Immature natural killer cell (primary cell): ENCODE results near the gene INVS. TPM values are rescaled to one million over a fixed set of nuclear protein-coding genes. Genes with fewer than 3 reads are reported as not detected.
A peak's percentile ranks its signal among the peaks of the same experiment; 100 is the strongest.
"Not testable (repeated sequence)": the region's sequence is repeated elsewhere in the genome, so short reads cannot be mapped to it uniquely, and the experiment has no call there.

ENCODE experiments used
- DNase-seq, 3 donors: peaks; one replicate each; pipeline ENCODE4 v3.0.0; 2022; ENCODE audit warnings: mixed read lengths in 1 of 3
- H3K27ac Mint-ChIP-seq, 6 donors: one replicate each; pipeline ENCODE4 v1.8.0; 2020; ENCODE audit warnings: mixed read lengths in 6 of 6, mild to moderate bottlenecking in 5 of 6, inconsistent platforms in 4 of 6, moderate library complexity in 3 of 6
- H3K27me3 Mint-ChIP-seq, 3 donors: one replicate each; pipeline ENCODE4 v1.8.0; 2020 to 2021; ENCODE audit warnings: low read depth in 3 of 3, mild to moderate bottlenecking in 3 of 3, mixed read lengths in 3 of 3, moderate library complexity in 3 of 3, inconsistent platforms in 1 of 3
- H3K36me3 Mint-ChIP-seq, 3 donors: one replicate each; pipeline ENCODE4 v1.8.0; 2020; ENCODE audit warnings: mixed read lengths in 3 of 3, inconsistent platforms in 2 of 3, mild to moderate bottlenecking in 2 of 3
- H3K4me1 Mint-ChIP-seq, 2 donors: one replicate each; pipeline ENCODE4 v1.8.0; 2020; ENCODE audit warnings: inconsistent platforms in 2 of 2, mild to moderate bottlenecking in 2 of 2, mixed read lengths in 2 of 2, moderate library complexity in 1 of 2
- H3K4me3 Mint-ChIP-seq, 5 donors: one replicate each; pipeline ENCODE4 v1.8.0; 2020; ENCODE audit warnings: mild to moderate bottlenecking in 5 of 5, mixed read lengths in 5 of 5, inconsistent platforms in 3 of 5, moderate library complexity in 3 of 5
- H3K9me3 Mint-ChIP-seq, 6 donors: one replicate each; pipeline ENCODE4 v1.8.0; 2020; ENCODE audit warnings: mild to moderate bottlenecking in 6 of 6, mixed read lengths in 6 of 6, inconsistent platforms in 4 of 6, moderate library complexity in 3 of 6
- polyA plus RNA-seq, 3 donors: library from polyadenylated mRNA; unstranded; fragments of 300-500 nt; fragmentation: Illumina TruSeq; gene quantifications; one replicate each; pipeline ENCODE4 v1.2.3, GENCODE V29; 2021

INVS gene
- polyA plus RNA-seq, 3 donors from 2014 or later, result 3.4 to 12.6 (median 4.9) TPM

DNA sequence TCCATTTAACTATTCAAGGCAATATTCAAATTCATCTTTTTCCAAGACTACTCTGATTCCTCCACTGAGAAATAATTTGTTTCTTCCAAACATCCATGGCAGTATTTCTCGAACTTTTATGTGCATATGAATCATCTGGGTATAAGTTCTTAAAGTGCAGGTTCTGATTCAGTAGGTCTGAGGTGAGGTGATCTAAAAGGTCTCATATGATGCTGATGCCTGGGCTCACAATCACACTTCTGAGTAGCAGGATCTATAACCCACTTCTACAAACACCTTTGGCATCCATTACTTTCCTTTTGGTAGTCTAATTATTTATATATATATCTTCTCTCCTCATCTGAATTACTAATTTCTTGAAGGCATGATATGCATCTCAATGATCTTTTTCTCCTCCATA is 7.4 kb upstream of the INVS start:
- Mint-ChIP-seq H3K4me1 (peaks cover 45 to 82% of the 10 kb centered on the region in 2 donors), H3K9me3 (no peaks in the 10 kb centered on the region), H3K27ac (no peak overlapping the region), H3K4me3 (no peak overlapping the region), H3K27me3 (no peaks in the 10 kb centered on the region), H3K36me3 (no peaks in the 10 kb centered on the region)
- no peak for DNase-seq

DNA sequence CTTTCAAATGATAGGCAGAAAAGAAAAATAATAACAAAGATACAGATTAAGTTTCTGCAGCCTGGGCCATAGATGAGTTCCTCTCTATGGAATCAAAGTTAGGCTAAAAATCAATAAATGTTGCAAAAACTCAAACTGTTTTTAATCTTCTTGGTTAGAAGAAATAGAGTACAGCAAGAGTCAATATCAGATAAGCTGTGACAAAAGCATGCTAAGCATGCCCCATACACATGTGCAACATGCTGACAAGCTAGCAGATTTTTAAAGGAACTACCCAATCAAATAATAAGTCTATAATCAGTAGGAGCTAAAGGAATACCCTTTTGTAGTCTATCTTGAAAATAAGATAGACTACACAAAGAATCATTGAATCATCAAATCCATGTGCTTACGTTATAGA is 7.0 kb upstream of the INVS start:
- H3K36me3 Mint-ChIP-seq, result no peaks in the 10 kb centered on the region
- no peak for DNase-seq
- H3K4me3 Mint-ChIP-seq, result no peak overlapping the region
- peak overlapping the region in 1 of 6 donors; percentile 17 for H3K27ac Mint-ChIP-seq
- no peaks in the 10 kb centered on the region for H3K9me3 Mint-ChIP-seq
- H3K27me3 Mint-ChIP-seq, result no peaks in the 10 kb centered on the region
- peaks cover 43 to 82% of the 10 kb centered on the region in 2 donors for H3K4me1 Mint-ChIP-seq

DNA sequence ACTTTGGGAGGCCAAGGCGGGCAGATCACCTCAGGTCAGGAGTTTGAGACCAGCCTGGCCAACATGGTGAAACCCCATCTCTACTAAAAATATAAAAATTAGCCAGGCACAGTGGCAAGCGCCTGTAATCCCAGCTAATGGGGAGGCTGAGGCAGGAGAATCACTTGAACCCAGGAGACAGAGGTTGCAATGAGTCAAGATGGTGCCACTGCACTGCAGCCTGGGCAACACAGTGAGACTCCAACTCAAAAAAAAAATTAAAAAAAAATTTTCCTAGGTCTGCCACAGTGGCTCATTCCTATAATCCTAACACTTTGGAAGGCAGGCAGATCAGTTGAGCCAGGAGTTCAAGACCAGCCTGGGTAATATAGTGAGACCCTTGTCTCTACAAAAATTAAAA is 4.6 kb upstream of the INVS start:
- not testable (repeated sequence) for DNase-seq, H3K4me3 Mint-ChIP-seq, H3K36me3 Mint-ChIP-seq, H3K9me3 Mint-ChIP-seq, H3K27me3 Mint-ChIP-seq, H3K27ac Mint-ChIP-seq
- H3K4me1 Mint-ChIP-seq, result peaks cover 38 to 81% of the 10 kb centered on the region in 2 donors

DNA sequence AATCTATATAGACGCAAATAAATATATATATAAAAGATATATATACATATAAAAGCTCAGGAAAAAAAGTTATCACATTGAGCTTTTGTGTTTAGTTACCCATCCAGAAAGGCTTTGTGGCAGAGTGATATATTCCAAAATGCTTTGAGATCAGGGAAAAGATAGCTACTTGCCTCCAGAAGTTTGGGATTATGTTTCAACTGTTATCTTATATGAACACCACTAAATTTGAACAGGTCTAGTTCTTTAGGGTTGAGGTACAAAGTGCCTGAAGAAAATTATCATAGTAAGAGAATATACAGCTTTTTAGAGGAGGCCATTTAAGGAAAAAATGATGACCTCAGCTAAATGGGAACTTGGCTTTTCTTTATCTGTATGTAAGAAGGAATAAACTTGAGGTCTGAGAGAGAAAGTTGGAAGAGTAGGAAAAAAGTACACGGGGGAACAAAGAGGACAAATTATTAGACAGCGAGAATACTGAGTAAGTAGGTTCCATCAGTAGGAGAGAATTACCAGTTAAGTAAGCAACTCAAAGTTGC is 2.6 kb upstream of the INVS start:
- Mint-ChIP-seq H3K27ac (peak overlapping the region in 4 of 6 donors; percentile 22 to 71 (median 34)), H3K36me3 (no peaks in the 10 kb centered on the region), H3K27me3 (peaks cover 0 to 6% (median 3%) of the 10 kb centered on the region in 3 donors), H3K9me3 (no peaks in the 10 kb centered on the region), H3K4me1 (peaks cover 47 to 84% of the 10 kb centered on the region in 2 donors), H3K4me3 (peak overlapping the region in 4 of 5 donors; percentile 1 to 53 (median 32))
- no peak for DNase-seq

DNA sequence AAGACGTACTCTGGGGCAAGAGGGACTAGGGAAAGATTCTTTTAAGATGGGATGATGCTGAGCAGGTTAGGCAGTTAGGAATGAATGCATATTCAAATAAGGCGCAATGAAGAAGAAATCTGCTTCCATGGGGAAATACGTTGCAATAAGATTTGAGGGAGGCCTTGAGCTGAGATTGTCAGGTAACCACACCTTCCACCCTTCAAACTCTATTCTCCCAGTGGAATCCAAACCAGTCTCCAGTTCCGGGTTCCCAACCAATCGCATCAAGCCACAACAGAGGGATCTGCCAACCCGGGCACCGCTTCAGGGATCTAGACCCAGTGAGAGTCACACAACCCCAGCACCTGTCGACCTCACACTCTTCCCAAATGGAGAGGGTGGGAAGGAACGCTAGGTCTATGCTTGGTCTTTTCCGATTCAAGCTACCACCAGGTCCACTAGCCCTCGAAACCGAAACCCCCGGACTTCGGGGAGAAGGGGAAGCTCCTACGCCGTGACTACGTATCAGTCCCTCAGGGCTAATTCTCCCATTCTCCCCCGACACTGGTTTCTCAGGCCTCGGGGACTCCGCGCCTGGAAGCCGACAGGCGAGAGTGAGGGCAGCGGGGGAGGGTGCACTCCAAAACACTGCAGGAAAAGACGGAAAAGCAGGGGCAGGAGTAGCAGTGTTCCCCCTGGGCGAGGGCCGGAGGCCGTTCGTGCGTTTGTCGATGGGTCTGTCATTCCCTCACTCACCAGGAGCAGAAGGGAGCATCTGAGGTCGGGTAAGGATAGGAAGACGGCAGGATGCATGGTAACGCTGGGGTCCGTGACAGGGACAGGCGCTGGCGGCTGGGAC is 777 bp upstream of the INVS start:
- DNase-seq, result peak; percentile 46 to 50 (median 48)
- peaks cover 43 to 66% of the 10 kb centered on the region in 2 donors for H3K4me1 Mint-ChIP-seq
- no peaks in the 10 kb centered on the region for H3K9me3 Mint-ChIP-seq
- peak overlapping the region; percentile 94 to 99 (median 99) for H3K27ac Mint-ChIP-seq
- no peaks in the 10 kb centered on the region for H3K36me3 Mint-ChIP-seq
- H3K4me3 Mint-ChIP-seq, result peak overlapping the region; percentile 99 to 100 (median 100)
- peaks cover 0 to 6% (median 3%) of the 10 kb centered on the region in 3 donors for H3K27me3 Mint-ChIP-seq

DNA sequence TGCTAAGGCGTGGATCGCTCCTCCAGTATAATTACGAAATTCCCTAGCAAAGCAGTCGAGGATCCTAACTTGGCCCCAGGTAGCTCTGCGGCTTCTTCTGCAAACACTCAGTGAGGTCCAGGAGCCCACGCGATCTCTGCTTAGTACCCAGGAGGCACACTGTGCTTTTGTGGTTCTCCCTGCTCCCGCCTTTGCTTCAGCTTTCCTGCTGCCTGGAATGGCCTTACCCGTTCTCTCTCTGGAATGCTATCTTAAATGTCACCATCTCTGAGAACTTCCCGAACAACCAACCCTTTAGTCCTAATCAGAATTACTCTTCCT is 639 bp downstream of the INVS start:
- H3K4me3 Mint-ChIP-seq, result peak overlapping the region; percentile 99 to 100 (median 100)
- H3K9me3 Mint-ChIP-seq, result no peaks in the 10 kb centered on the region
- DNase-seq, result no peak
- H3K4me1 Mint-ChIP-seq, result peaks cover 35 to 54% of the 10 kb centered on the region in 2 donors
- H3K27me3 Mint-ChIP-seq, result peaks cover 0 to 6% (median 3%) of the 10 kb centered on the region in 3 donors
- no peaks in the 10 kb centered on the region for H3K36me3 Mint-ChIP-seq
- peak overlapping the region; percentile 94 to 99 (median 99) for H3K27ac Mint-ChIP-seq

DNA sequence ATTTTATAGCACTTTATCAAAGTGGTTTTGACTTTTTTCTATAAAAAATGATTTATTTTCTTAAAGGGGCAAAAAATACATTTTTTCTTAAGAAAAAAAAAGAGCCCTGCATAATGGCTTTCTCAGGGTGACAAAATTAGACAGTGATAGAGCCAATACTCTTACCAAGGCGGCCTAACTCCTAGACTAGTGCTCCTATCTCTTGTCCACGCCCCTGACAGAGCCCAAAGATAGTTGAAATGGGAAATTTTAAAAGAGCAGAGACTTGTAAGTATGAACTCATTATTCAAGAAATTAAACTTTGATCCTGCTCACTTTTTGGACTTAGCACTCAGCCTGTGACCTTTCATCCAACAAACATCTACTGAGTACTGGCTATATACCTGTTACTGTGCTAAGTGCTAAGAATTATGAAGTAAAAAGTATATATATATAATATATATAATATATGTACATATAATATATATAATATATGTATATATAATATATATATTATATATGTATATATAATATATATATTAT is 1.2 kb downstream of the INVS start:
- H3K9me3 Mint-ChIP-seq, result no peaks in the 10 kb centered on the region
- H3K4me3 Mint-ChIP-seq, result peak overlapping the region; percentile 99 to 100 (median 100)
- H3K27ac Mint-ChIP-seq, result peak overlapping the region; percentile 94 to 99 (median 99)
- no peaks in the 10 kb centered on the region for H3K36me3 Mint-ChIP-seq
- peaks cover 32 to 49% of the 10 kb centered on the region in 2 donors for H3K4me1 Mint-ChIP-seq
- no peak for DNase-seq
- H3K27me3 Mint-ChIP-seq, result peaks cover 0 to 6% (median 3%) of the 10 kb centered on the region in 3 donors

DNA sequence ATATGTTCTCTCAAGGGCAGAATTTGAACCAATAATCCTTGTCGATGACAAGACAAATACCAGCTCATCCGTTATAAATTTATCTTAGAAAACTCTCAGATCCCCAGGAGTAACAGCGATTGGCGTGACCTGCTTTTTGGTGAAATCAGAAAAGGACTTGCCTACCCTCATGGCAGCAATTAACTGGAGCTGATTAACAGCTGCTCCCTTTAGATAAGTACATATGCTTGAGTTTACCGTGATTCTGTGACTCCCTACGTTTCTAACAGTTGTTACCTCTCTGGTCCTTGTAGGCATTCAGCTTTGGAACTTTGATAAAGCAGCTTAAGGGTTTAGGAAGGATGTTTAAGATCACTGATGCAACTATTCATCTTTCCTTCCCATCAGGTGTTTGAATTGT is 2.6 kb downstream of the INVS start:
- Mint-ChIP-seq H3K27ac (no peak overlapping the region), H3K4me1 (peaks cover 25 to 35% of the 10 kb centered on the region in 2 donors), H3K27me3 (peaks cover 0 to 6% (median 3%) of the 10 kb centered on the region in 3 donors), H3K4me3 (no peak overlapping the region), H3K9me3 (no peaks in the 10 kb centered on the region), H3K36me3 (no peaks in the 10 kb centered on the region)
- no peak for DNase-seq

DNA sequence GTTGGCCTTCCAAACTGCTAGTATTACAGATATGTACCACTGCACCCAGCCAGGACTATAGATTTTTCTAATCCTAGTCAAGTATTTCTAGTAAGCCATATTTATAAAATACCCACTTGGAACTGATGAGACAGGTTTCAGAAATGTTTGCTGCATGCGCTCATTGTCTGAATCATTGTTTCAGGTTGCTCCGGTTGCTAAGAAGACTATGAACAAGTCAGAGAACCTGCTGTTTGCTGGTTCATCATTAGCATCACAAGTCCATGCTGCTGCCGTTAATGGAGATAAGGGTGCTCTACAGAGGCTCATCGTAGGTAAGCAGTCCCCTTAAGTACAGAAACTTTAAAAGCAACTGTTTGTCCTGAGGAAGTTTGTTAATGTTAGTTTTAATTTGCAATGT is 5.3 kb downstream of the INVS start:
- Mint-ChIP-seq H3K9me3 (no peaks in the 10 kb centered on the region), H3K27ac (no peak overlapping the region), H3K4me3 (no peak overlapping the region), H3K27me3 (no peaks in the 10 kb centered on the region), H3K36me3 (no peaks in the 10 kb centered on the region), H3K4me1 (peaks cover 10% of the 10 kb centered on the region in 2 donors)
- no peak for DNase-seq

DNA sequence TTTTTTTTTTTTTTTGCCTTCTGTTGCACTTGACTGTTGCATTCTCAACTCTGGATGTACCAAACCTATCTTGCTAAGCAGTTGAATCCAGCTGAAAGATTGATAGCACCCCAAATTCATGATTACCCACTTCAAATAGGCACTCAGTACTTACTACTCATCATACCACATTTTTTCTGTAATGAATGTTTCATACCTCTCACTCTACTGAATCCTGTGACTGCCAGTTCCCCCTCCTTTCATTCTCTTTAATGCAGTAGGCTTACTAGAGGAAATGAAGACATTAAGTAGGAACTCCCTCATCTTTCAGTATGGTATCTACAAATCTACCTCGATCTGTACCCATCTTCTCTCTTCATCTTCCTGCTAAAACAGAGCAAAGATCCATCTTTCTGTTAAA is 6.8 kb downstream of the INVS start:
- H3K9me3 Mint-ChIP-seq, result no peaks in the 10 kb centered on the region
- H3K27me3 Mint-ChIP-seq, result no peaks in the 10 kb centered on the region
- H3K27ac Mint-ChIP-seq, result no peak overlapping the region
- no peak overlapping the region for H3K4me3 Mint-ChIP-seq
- peaks cover 0 to 2% of the 10 kb centered on the region in 2 donors for H3K4me1 Mint-ChIP-seq
- no peak for DNase-seq
- H3K36me3 Mint-ChIP-seq, result peaks cover 0 to 6% (median 0%) of the 10 kb centered on the region in 3 donors

DNA sequence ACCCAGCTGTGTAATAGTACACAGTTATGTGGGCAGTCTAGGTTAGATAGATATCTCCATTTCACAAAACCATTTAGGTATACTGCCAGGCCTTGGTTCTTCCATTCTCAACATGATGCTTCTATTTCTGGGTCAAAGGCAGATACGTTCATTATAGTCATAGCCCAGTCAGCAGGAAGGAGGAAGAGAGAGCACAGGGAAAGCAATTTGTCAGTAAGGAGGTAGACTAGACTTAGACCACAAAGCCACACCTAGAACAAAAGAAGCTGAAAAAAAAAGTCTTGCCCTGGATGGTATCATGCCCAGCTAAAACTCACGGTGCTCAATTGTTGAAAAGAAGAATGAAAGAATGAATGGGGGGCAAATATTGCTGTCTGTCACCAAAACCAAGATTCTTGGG is 7.6 kb downstream of the INVS start:
- Mint-ChIP-seq H3K27ac (no peak overlapping the region), H3K27me3 (no peaks in the 10 kb centered on the region), H3K4me1 (peaks cover 0 to 7% of the 10 kb centered on the region in 2 donors), H3K4me3 (no peak overlapping the region), H3K36me3 (peaks cover 0 to 6% (median 0%) of the 10 kb centered on the region in 3 donors), H3K9me3 (no peaks in the 10 kb centered on the region)
- no peak for DNase-seq

DNA sequence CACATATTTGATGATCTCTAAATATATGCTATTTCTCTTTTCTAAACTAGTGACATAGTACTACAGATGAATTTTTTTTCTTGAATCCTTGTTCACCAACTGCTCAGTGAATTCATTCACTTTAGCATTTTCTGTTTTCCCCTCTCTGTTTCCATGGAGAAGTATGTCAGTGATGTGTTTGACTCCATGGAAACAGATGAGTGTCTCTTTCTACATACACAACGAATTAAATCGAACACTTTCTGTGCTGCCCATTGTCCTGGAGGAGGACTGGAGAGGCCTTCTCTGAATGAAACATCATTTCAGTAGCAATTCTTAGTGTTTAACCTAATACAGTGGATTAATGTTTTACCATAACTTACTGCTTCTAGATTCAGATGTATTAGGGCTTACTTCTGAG is 9.5 kb downstream of the INVS start:
- Mint-ChIP-seq H3K27me3 (no peaks in the 10 kb centered on the region), H3K4me3 (no peak overlapping the region), H3K4me1 (peaks cover 5 to 7% of the 10 kb centered on the region in 2 donors), H3K27ac (no peak overlapping the region), H3K36me3 (peaks cover 0 to 6% (median 0%) of the 10 kb centered on the region in 3 donors), H3K9me3 (no peaks in the 10 kb centered on the region)
- DNase-seq, result no peak

DNA sequence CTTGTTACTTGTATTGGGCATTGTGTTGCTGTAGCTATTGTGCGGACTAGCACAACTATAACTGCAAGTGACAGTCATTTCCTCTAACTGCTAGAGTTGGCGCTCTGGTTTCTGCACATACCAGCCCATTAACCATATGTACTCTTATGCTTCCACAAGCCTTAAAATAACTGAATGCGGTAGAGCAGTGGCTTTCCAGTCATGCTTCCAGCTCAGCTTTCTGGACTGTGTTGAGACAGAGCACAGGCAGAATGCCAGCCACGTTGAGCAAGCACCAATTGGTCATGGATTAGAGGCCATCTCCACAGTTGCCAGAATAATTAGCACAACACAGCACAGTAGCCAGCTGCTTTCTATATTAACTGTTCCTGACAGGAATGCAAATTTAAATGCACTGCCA is 12.2 kb downstream of the INVS start:
- Mint-ChIP-seq H3K27ac (no peak overlapping the region), H3K27me3 (no peaks in the 10 kb centered on the region), H3K4me1 (peaks cover 5 to 7% of the 10 kb centered on the region in 2 donors), H3K36me3 (peaks cover 0 to 12% (median 4%) of the 10 kb centered on the region in 3 donors), H3K9me3 (no peaks in the 10 kb centered on the region), H3K4me3 (peak overlapping the region in 1 of 5 donors; percentile 30)
- DNase-seq, result no peak

DNA sequence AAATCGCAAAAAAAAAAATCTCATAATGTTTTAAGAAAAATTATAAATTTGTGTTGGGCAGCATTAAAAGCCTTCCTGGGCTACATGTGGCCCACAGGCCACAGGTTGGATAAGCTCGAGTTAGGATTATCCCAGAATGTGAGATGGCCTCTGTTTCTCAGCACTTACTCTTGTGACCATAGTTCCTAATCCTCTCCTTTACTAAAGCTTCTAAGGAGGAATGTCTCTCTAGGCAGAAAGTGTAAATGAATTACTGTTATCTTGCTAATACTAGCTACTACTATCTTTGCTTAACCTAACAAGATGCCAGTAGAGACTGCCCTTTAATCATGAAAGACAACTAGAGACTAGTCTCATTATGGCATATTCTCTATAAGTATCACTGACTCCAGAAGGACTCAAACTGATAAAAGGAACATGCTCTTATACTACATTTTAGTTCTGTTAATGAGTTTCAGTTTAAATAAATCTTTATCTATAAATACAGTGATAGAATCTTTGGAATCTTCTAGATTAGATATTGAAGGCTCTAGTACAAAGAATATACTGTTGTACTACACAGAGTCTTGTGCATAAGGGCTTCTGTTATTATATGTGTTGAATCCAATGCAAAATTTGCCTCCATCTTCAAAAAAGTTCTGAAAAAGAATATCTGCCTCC is 13.8 kb downstream of the INVS start:
- H3K9me3 Mint-ChIP-seq, result no peaks in the 10 kb centered on the region
- peaks cover 5 to 7% of the 10 kb centered on the region in 2 donors for H3K4me1 Mint-ChIP-seq
- no peak overlapping the region for H3K4me3 Mint-ChIP-seq
- peaks cover 0 to 12% (median 4%) of the 10 kb centered on the region in 3 donors for H3K36me3 Mint-ChIP-seq
- H3K27ac Mint-ChIP-seq, result peak overlapping the region in 2 of 6 donors; percentile 14 to 25
- no peak for DNase-seq
- H3K27me3 Mint-ChIP-seq, result no peaks in the 10 kb centered on the region
